Endothelial cell of umbilical vein (primary cell): ENCODE measurements around the gene KCNAB2. TPM values are rescaled to one million over a fixed set of nuclear protein-coding genes. Genes with fewer than 3 reads are reported as not detected.

Experiments used
- BruUV-seq: library from RNA; stranded (reverse); fragments of 400-500 nt; replicated peaks from 2 replicates; lab custom pipeline; 2021; lab: Mats Ljungman, UMichigan
- CTCF ChIA-PET: fragments of 300-600, 350-600 bp; sonication (Branson Sonifier 250); formaldehyde crosslinking; loops from one replicate; lab custom pipeline; 2021; ENCODE audit warnings: antibody characterized with exemption, inconsistent platforms; lab: Charles Lee
- POLR2A ChIA-PET: fragments of 300-600, 350-600 bp; sonication (Branson Sonifier 250); formaldehyde crosslinking; loops from one replicate; lab custom pipeline; 2021; ENCODE audit warnings: antibody characterized with exemption, inconsistent platforms; lab: Charles Lee
- DNase-seq: peaks from one replicate; pipeline ENCODE4 v3.0.0-alpha.2; 2011; ENCODE audit warnings: low read depth, low spot score
- FAIRE-seq: peaks from 2 replicates; lab custom pipeline; 2011; peaks lifted over from hg19 to GRCh38; lab: Jason Lieb, UNC
- H2AFZ ChIP-seq: 2 replicates; pipeline ENCODE4 v1.6.0; 2012; ENCODE audit warnings: low read depth, low read length, control low read depth, inconsistent platforms
- H3K27ac ChIP-seq: 2 replicates; pipeline ENCODE4 v1.5.1; 2011; ENCODE audit warnings: low read depth, mild to moderate bottlenecking, control low read depth, low read length, moderate library complexity; ENCODE audit not compliant: insufficient read depth
- H3K27me3 ChIP-seq, 2 experiments: 2 replicates each; pipeline versions ENCODE4 v1.6.0 to v1.6.1; 2011; ENCODE audit warnings: low read length in 2 of 2, mixed read lengths in 1 of 2; ENCODE audit not compliant: control insufficient read depth in 2 of 2, insufficient read depth in 2 of 2
- H3K36me3 ChIP-seq, 2 experiments: 2 replicates in 1 of 2; 3 replicates in 1 of 2; pipeline ENCODE4 v1.5.1; 2011; ENCODE audit warnings: low read length in 2 of 2, mild to moderate bottlenecking in 1 of 2, moderate library complexity in 1 of 2; ENCODE audit not compliant: control insufficient read depth in 2 of 2, insufficient read depth in 2 of 2; ENCODE audit errors: extremely low read depth in 1 of 2
- H3K4me1 ChIP-seq: 3 replicates; pipeline ENCODE4 v1.5.1; 2011; ENCODE audit warnings: mild to moderate bottlenecking, low read length; ENCODE audit not compliant: control insufficient read depth, insufficient read depth; ENCODE audit errors: extremely low read depth
- H3K4me2 ChIP-seq: 2 replicates; pipeline ENCODE4 v1.6.1; 2011; ENCODE audit warnings: low read length, control low read depth, mixed read lengths; ENCODE audit not compliant: insufficient read depth
- H3K4me3 ChIP-seq, 3 experiments: fragments of 200-600 bp in 1 of 3; sonication (generic), shearing (Covaris generic) in 1 of 3; replicated peaks in 1 of 3; 2 replicates each; pipeline ENCODE4 v1.5.1; 2011 to 2016; ENCODE audit warnings: control low read depth in 3 of 3, low read length in 3 of 3, mild to moderate bottlenecking in 2 of 3, inconsistent platforms in 1 of 3, low read depth in 1 of 3, moderate library complexity in 1 of 3; ENCODE audit not compliant: insufficient read depth in 1 of 3
- H3K79me2 ChIP-seq: 2 replicates; pipeline ENCODE4 v1.6.0; 2012; ENCODE audit warnings: low read length, inconsistent platforms; ENCODE audit not compliant: control insufficient read depth, insufficient read depth
- H3K9ac ChIP-seq: replicated peaks from 2 replicates; pipeline ENCODE3; 2011; ENCODE audit warnings: low read length, control low read depth; ENCODE audit not compliant: insufficient read depth; ENCODE audit errors: extremely low read depth
- H3K9me1 ChIP-seq: replicated peaks from 3 replicates; pipeline ENCODE4 v1.6.0; 2011; ENCODE audit warnings: mild to moderate bottlenecking, low read length; ENCODE audit not compliant: control insufficient read depth, insufficient read depth; ENCODE audit errors: extremely low read depth
- H3K9me3 ChIP-seq: replicated peaks from 2 replicates; pipeline ENCODE4 v1.5.1; 2012; ENCODE audit warnings: low read length, inconsistent platforms; ENCODE audit not compliant: control insufficient read depth, insufficient read depth
- H4K20me1 ChIP-seq: replicated peaks from 2 replicates; pipeline ENCODE3; 2011; ENCODE audit warnings: mild to moderate bottlenecking, low read length; ENCODE audit not compliant: control insufficient read depth, insufficient read depth; ENCODE audit errors: extremely low read depth
- CTCF ChIP-seq, 2 donors: IDR thresholded peaks; 1 replicate in 1 of 2; 2 replicates in 1 of 2; pipeline ENCODE4 v1.5.1; 2011; ENCODE audit warnings: low read length in 2 of 2, mild to moderate bottlenecking in 2 of 2, moderate library complexity in 2 of 2, control low read depth in 1 of 2, inconsistent platforms in 1 of 2, low read depth in 1 of 2; ENCODE audit not compliant: insufficient read depth in 1 of 2; ENCODE audit errors: extremely low read depth in 1 of 2
- EZH2 ChIP-seq: IDR thresholded peaks from 2 replicates; pipeline ENCODE4 v1.6.1; 2012; ENCODE audit warnings: borderline replicate concordance, low read depth, mild to moderate bottlenecking, moderate library complexity, low read length, inconsistent platforms; ENCODE audit not compliant: severe bottlenecking
- FOS ChIP-seq: IDR thresholded peaks from 2 replicates; pipeline ENCODE4 v1.6.1; 2011; ENCODE audit warnings: mild to moderate bottlenecking, low read length, moderate library complexity, borderline replicate concordance; ENCODE audit not compliant: insufficient read depth
- GATA2 ChIP-seq: IDR thresholded peaks from 2 replicates; pipeline ENCODE4 v1.7.0; 2011; ENCODE audit warnings: low read depth, mild to moderate bottlenecking, moderate library complexity, mixed read lengths, low read length; ENCODE audit not compliant: insufficient read length, insufficient read depth
- JUN ChIP-seq: IDR thresholded peaks from 2 replicates; pipeline ENCODE4 v1.6.1; 2011; ENCODE audit warnings: borderline replicate concordance, low read depth; ENCODE audit not compliant: insufficient read length, insufficient read depth
- MAX ChIP-seq: IDR thresholded peaks from 2 replicates; pipeline ENCODE4 v1.6.1; 2011; ENCODE audit not compliant: insufficient read depth, insufficient read length
- MYC ChIP-seq: IDR thresholded peaks from one replicate; pipeline ENCODE4 v1.6.1; 2011; ENCODE audit warnings: mild to moderate bottlenecking, low read depth, low read length
- POLR2A ChIP-seq: IDR thresholded peaks from 2 replicates; pipeline ENCODE4 v1.6.1; 2012; ENCODE audit warnings: low read depth, mild to moderate bottlenecking, control low read depth, low read length
- POLR2AphosphoS5 ChIP-seq: IDR thresholded peaks from 2 replicates; pipeline ENCODE4 v1.6.1; 2012; ENCODE audit warnings: low read depth, mild to moderate bottlenecking, control low read depth, low read length, moderate library complexity; ENCODE audit not compliant: insufficient read depth
- dilution Hi-C: fragments of 300-500 bp; cut with MboI; formaldehyde crosslinking; loops from one replicate; pipeline ENCODE4 v1.15.0; 2019; ENCODE audit warnings: low sequenced_read_pairs; ENCODE audit not compliant: extremely low pct_ligation_motif_present
- intact Hi-C: fragments of 100-400 bp; cut with micrococcal nuclease; formaldehyde crosslinking; loops from one replicate; pipeline ENCODE4 v1.10.0; 2022
- polyA plus RNA-seq, 4 experiments: library from polyadenylated mRNA; depleted of rRNA in 3 of 4; stranded (reverse) in 3 of 4; unstranded in 1 of 4; fragments of >200 nt; gene quantifications; 2 replicates each; pipeline versions ENCODE4 v1.2.1 to v1.2.3, GENCODE V29; 2011 to 2012; ENCODE audit warnings: missing spikeins in 1 of 4
- total RNA-seq: library from RNA; stranded (reverse); gene quantifications from 2 replicates; pipeline ENCODE4 v1.2.3, GENCODE V29; 2021

Gene KCNAB2
- total and polyA plus RNA-seq, 2 donors (not counting 3 experiments of a cell fraction or from before 2014, with no cell fraction given), result 2.4 to 3.8 TPM

GRCh38 chr1:6088956-6089355 lies 43.3 kb downstream of the KCNAB2 start:
- ChIA-PET POLR2A (no interaction called here), CTCF (no interaction called here)

More at GRCh38 chr1:6088956-6089355, 43.3 kb downstream of the KCNAB2 start:
- Histone ChIP-seq H3K9ac (no peak overlapping the region), H3K36me3 (no peaks in the 10 kb centered on the region), H3K9me3 (no peaks in the 10 kb centered on the region), H3K4me1 (no peaks in the 10 kb centered on the region), H3K4me2 (no peak overlapping the region), H3K9me1 (no peaks in the 10 kb centered on the region), H4K20me1 (no peaks in the 10 kb centered on the region), H3K27ac (no peak overlapping the region), H3K79me2 (no peaks in the 10 kb centered on the region), H2AFZ (no peak overlapping the region), H3K27me3 (no peaks in the 10 kb centered on the region), H3K4me3 (no peak overlapping the region)
- DNase-seq, result no peak
- no peak for TF ChIP-seq MYC
- no peak for TF ChIP-seq JUN
- TF ChIP-seq POLR2AphosphoS5, result no peak
- TF ChIP-seq FOS, result no peak
- TF ChIP-seq EZH2, result no peak
- no peak for TF ChIP-seq GATA2
- no peak for TF ChIP-seq MAX
- no peak for TF ChIP-seq POLR2A
- no peak for TF ChIP-seq CTCF (IDR thresholded peaks at IDR 0.05; ENCODE audit: extremely low read depth in 1 of 2, insufficient read depth in 1 of 2, low read depth in 1 of 2, low read length in 2 of 2)
- BruUV-seq, result no TSS peak
- intact Hi-C loops (no loop called here), dilution Hi-C loops (no loop called here)
- no peak for FAIRE-seq
